ENCODE data around the gene LARP1.

The LARP1 gene

DNA sequence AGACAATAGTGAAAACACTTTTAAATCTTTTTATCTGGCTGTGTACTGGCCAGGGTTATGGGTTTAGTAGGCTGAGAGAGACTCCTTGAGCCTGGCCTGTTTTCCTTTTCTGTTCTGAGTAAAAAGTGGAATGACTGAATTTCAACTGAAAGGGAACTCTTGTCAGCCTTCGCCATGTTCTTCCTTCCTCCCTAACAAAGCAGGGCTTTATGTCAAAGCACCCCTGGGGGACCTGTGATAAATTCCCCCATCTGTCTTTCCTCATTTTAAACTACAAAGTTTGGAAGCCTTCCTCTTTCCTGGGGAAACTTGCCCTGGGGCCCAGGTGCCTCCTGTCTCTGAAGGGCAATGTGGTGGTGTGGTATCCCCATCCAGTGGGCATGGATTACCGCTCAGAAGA lies 29.7 kb downstream of the LARP1 start:
- TF ChIP-seq, protein P1, sequence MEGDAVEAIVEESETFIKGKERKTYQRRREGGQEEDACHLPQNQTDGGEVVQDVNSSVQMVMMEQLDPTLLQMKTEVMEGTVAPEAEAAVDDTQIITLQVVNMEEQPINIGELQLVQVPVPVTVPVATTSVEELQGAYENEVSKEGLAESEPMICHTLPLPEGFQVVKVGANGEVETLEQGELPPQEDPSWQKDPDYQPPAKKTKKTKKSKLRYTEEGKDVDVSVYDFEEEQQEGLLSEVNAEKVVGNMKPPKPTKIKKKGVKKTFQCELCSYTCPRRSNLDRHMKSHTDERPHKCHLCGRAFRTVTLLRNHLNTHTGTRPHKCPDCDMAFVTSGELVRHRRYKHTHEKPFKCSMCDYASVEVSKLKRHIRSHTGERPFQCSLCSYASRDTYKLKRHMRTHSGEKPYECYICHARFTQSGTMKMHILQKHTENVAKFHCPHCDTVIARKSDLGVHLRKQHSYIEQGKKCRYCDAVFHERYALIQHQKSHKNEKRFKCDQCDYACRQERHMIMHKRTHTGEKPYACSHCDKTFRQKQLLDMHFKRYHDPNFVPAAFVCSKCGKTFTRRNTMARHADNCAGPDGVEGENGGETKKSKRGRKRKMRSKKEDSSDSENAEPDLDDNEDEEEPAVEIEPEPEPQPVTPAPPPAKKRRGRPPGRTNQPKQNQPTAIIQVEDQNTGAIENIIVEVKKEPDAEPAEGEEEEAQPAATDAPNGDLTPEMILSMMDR (conservative IDR thresholded peaks at IDR 0.05; ENCODE audit: low read length) = no peak
- H3K4me3 ChIP-seq (ENCODE audit: low read length) = no peak overlapping the region
- no peak for DNase-seq (ENCODE audit: low read depth)

DNA sequence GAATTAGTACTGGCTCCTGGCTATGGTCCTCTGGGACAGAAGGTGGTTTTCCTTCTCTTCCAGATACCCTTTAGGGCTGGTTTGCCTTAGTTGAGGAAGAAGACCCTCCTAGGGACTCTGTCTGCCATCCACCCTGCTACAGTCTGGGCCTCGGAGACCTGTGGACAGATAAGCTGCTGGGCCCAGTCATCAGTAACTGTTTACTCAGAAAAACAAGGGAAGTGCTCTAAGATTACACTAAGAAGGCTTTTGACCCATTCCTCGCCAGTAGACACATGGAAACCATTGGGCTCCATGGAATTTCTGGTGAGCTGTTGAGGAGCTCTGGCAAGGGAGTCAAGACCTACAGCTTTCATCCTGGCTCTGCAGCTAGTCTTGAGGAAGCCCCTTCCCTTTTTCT lies 31.2 kb downstream of the LARP1 start:
- TF ChIP-seq, protein P1 (conservative IDR thresholded peaks at IDR 0.05; ENCODE audit: low read length) = no peak
- H3K4me3 ChIP-seq (ENCODE audit: low read length) = no peak overlapping the region

DNA sequence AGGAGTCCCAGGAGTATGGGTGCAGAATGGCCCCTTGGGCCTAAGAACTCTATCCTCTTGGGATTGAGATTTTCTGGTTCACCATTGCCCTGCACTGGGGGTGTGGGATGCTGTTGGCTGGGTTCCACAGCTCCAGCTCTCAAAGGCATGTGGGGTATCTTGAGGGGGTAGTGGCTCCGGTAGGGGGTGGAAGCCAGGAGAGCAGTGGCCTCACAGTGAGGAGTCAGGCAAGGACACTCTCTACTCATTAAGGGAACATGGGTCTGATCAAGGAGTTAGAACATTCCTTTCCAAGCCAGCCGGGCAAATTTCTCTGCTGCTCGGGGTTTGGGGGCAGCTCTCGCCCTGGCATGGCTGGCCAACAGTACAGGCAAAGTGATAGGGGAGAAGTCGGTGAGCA lies 33.0 kb downstream of the LARP1 start:
- TF ChIP-seq, protein P1 (conservative IDR thresholded peaks at IDR 0.05; ENCODE audit: low read length) = no peak
- no peak for DNase-seq (ENCODE audit: low read depth)
- no peak overlapping the region for H3K4me3 ChIP-seq (ENCODE audit: low read length)

More for the DNA sequence above, 31.2 kb downstream of the LARP1 start:
- DNase-seq (ENCODE audit: low read depth) = no peak

DNA sequence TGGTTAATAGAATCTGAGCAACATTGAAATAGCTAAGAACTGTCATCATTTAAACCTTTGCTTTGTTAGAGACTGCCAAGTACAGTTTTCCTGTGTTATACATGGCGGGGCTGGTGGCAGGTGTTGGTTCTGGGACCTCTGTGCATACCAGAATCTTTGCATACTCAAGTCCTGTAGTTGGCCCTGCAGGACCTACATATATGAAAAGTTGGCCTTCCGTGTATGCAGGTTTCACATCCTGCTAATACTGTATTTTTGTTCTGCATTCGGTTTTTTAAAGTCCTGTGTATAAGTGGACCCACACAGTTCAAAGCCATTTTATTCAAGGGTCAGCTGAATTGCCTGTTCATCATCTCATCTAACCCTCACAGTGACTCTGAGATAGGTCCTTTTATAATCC lies 36.4 kb downstream of the LARP1 start:
- DNase-seq (ENCODE audit: low read depth) = no peak
- no peak overlapping the region for H3K4me3 ChIP-seq (ENCODE audit: low read length)
- TF ChIP-seq, protein P1 (conservative IDR thresholded peaks at IDR 0.05; ENCODE audit: low read length) = no peak

DNA sequence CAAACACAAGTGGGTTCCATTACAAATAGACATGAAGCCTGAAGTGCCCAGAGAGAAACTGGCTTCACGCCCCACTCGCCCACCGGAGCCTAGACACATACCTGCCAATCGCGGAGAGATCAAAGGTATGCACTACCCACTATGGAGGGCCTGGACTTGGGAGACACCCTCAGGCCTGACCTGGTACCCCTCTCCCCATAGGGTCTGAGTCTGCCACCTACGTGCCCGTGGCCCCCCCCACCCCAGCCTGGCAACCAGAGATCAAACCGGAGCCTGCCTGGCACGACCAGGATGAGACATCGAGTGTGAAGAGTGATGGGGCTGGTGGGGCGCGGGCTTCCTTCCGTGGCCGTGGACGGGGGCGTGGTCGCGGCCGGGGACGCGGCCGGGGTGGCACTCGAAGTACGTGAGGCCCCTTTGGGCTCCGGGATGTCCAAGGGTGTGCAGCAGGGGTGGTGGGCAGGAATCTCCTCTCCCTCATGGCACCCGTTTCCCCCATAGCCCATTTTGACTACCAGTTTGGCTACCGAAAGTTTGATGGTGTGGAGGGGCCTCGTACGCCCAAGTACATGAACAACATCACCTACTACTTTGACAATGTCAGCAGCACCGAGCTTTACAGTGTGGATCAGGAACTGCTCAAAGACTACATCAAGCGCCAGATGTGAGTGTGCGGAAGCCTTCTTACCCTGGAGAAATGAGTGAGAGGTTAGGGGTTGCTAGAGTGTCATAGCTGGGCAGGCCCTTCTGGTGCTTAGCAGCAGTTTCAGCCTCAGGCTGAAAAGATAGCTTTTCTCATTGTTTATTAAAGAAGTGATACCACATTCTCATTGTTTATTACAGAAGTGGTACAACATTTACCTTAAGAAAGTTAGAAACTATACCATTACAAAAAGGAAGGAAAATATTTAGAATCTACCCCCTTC lies 38.7 kb downstream of the LARP1 start:
- H3K4me3 ChIP-seq (ENCODE audit: low read length) = no peak overlapping the region
- no peak for DNase-seq (ENCODE audit: low read depth)
- TF ChIP-seq, protein P1 (conservative IDR thresholded peaks at IDR 0.05; ENCODE audit: low read length) = no peak

DNA sequence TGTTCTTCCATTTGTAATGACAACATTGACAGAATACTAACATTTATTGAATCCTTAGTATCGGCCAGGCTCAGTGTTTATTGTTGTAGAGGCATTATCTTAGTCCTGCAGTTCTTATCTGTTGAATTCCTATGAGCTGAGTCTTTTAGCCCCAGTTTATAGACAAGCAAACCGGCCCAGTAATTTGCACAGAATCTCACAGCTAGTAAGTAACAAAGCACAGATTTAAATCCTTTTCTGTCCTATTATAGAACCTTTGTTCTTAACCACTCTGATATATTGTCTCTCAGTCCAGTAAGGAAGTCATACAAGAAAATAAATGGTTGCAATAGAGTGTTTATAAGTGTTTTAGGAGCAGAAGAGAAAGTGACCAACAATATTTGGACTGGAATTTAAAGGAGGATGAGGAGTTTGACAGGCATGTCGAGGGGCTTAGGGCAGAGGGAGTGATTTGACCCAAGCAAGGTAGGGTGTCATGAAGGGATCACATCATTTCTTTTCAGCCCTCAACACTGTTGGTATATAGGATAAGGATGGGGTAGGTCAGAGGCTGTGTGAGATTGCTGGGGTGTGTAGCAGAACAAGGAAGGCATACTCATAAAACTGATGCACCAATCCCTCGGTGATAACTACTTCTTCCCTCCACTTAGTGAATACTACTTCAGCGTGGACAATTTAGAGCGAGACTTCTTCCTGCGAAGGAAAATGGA lies 39.5 kb downstream of the LARP1 start:
- TF ChIP-seq, protein P1 (conservative IDR thresholded peaks at IDR 0.05; ENCODE audit: low read length) = no peak
- H3K4me3 ChIP-seq (ENCODE audit: low read length) = no peak overlapping the region
- DNase-seq (ENCODE audit: low read depth) = no peak
